Right atrium auricular region (tissue), 2 donors: ENCODE data around the gene FLOT2. TPM values are rescaled to one million over a fixed set of nuclear protein-coding genes. Genes with fewer than 3 reads are reported as not detected.
A peak's percentile ranks its signal among the peaks of the same experiment; 100 is the strongest.
"Not testable (repeated sequence)": the region's sequence is repeated elsewhere in the genome, so short reads cannot be mapped to it uniquely, and the experiment has no call there.

Experiments
- DNase-seq: peaks from one replicate; pipeline ENCODE4 v3.0.0-alpha.2; 2019; ENCODE audit warnings: low spot score
- H3K27ac ChIP-seq, 2 donors: fragments of 200-600 bp; sonication (generic); 1 replicate in 1 of 2; 2 replicates in 1 of 2; pipeline ENCODE4 v1.5.1; 2016 to 2019
- H3K27me3 ChIP-seq, 2 donors: fragments of 200-600 bp; sonication (generic); one replicate each; pipeline versions ENCODE4 v1.5.1 to v1.6.0; 2017 to 2019
- H3K36me3 ChIP-seq: fragments of 200-600 bp; sonication (generic); one replicate; pipeline ENCODE4 v1.5.1; 2016
- H3K4me1 ChIP-seq, 2 donors: fragments of 200-600 bp; sonication (generic); one replicate each; pipeline versions ENCODE4 v1.5.1 to v1.6.0; 2017 to 2019
- H3K4me3 ChIP-seq, 2 donors: fragments of 200-600 bp; sonication (generic); 1 replicate in 1 of 2; 2 replicates in 1 of 2; pipeline ENCODE4 v1.5.1; 2017 to 2019; ENCODE audit warnings: mild to moderate bottlenecking in 1 of 2, moderate library complexity in 1 of 2
- H3K9me3 ChIP-seq, 2 donors: fragments of 200-600 bp; sonication (generic); one replicate each; pipeline ENCODE4 v1.5.1; 2019
- CTCF ChIP-seq, 2 donors: fragments of 200-600 bp; sonication (generic); IDR thresholded peaks; one replicate each; pipeline ENCODE4 v1.5.1; 2019; ENCODE audit warnings: antibody characterized with exemption in 2 of 2
- total RNA-seq, 2 donors: library from RNA; depleted of rRNA; stranded (reverse); fragments of >200 nt; gene quantifications; one replicate each; pipeline ENCODE4 v1.1.0, GENCODE V29; 2016

The FLOT2 gene
- total RNA-seq, 2 donors from 2014 or later = 52.8 to 57.7 TPM

- no peak for TF ChIP-seq CTCF (IDR thresholded peaks at IDR 0.05)
- Histone ChIP-seq H3K4me1 (peaks cover 0 to 35% of the 10 kb centered on the region in 2 donors), H3K27ac (peak overlapping the region; percentile 61 to 66), H3K4me3 (no peak overlapping the region), H3K36me3 (peaks cover 68% of the 10 kb centered on the region), H3K27me3 (no peaks in the 10 kb centered on the region), H3K9me3 (no peaks in the 10 kb centered on the region)
- DNase-seq = no peak
Observed at GRCh38 chr17:28907709-28908475, 10.4 kb upstream of the FLOT2 start.

- Histone ChIP-seq H3K4me3 (no peak overlapping the region), H3K27me3 (no peaks in the 10 kb centered on the region), H3K27ac (peak overlapping the region in 1 of 2 donors; percentile 61), H3K4me1 (peaks cover 0 to 40% of the 10 kb centered on the region in 2 donors), H3K36me3 (peaks cover 58% of the 10 kb centered on the region), H3K9me3 (no peaks in the 10 kb centered on the region)
- TF ChIP-seq CTCF (IDR thresholded peaks at IDR 0.05) = no peak
- no peak for DNase-seq
Observed at GRCh38 chr17:28906706-28907438, 9.3 kb upstream of the FLOT2 start.

GRCh38 chr17:28906276-28906675, 8.7 kb upstream of the FLOT2 start:
- Histone ChIP-seq H3K36me3 (peaks cover 52% of the 10 kb centered on the region), H3K27me3 (no peaks in the 10 kb centered on the region), H3K9me3 (no peaks in the 10 kb centered on the region), H3K27ac (no peak overlapping the region), H3K4me1 (peaks cover 0 to 46% of the 10 kb centered on the region in 2 donors), H3K4me3 (no peak overlapping the region)
- TF ChIP-seq CTCF (IDR thresholded peaks at IDR 0.05) = no peak
- DNase-seq = no peak

GRCh38 chr17:28904800-28905199, 7.3 kb upstream of the FLOT2 start:
- TF ChIP-seq CTCF (IDR thresholded peaks at IDR 0.05) = no peak
- peaks cover 37% of the 10 kb centered on the region for H3K36me3 ChIP-seq
- H3K9me3 ChIP-seq = no peaks in the 10 kb centered on the region
- peaks cover 0 to 48% of the 10 kb centered on the region in 2 donors for H3K4me1 ChIP-seq
- H3K27ac ChIP-seq = no peak overlapping the region
- H3K27me3 ChIP-seq = no peaks in the 10 kb centered on the region
- no peak for DNase-seq
- H3K4me3 ChIP-seq = no peak overlapping the region

- not testable (repeated sequence) for H3K9me3 ChIP-seq, H3K4me3 ChIP-seq, H3K27me3 ChIP-seq, DNase-seq, H3K27ac ChIP-seq
- H3K36me3 ChIP-seq = peaks cover 24% of the 10 kb centered on the region
- H3K4me1 ChIP-seq = peaks cover 0 to 40% of the 10 kb centered on the region in 2 donors
Observed at GRCh38 chr17:28903546-28903841, 6.0 kb upstream of the FLOT2 start.

GRCh38 chr17:28902819-28903545, 5.4 kb upstream of the FLOT2 start, which contains the start of gene DHRS13:
TSS of gene DHRS13 (minus strand) at chr17:28903079. CDS start at chr17:28902944, 135 bp downstream.
- Histone ChIP-seq H3K36me3 (peaks cover 19% of the 10 kb centered on the region), H3K27ac (peak within 1 kb of the TSS; percentile 74 to 77), H3K4me3 (peak within 1 kb of the TSS; percentile 64), H3K27me3 (no peaks in the 10 kb centered on the region), H3K9me3 (no peaks in the 10 kb centered on the region), H3K4me1 (peaks cover 0 to 40% of the 10 kb centered on the region in 2 donors)
- DNase-seq = peak; percentile 72
- TF ChIP-seq CTCF (IDR thresholded peaks at IDR 0.05) = peak; percentile 75 to 90
